Thymus (tissue), 2 donors: ENCODE measurements around the gene MANSC4. TPM values are rescaled to one million over a fixed set of nuclear protein-coding genes. Genes with fewer than 3 reads are reported as not detected.

ENCODE experiments used
- polyA plus RNA-seq: library from polyadenylated mRNA; stranded (reverse); fragments of 200-250 nt; gene quantifications from one replicate; pipeline ENCODE4 v1.2.3, GENCODE V29; 2013
- total RNA-seq: library from RNA; stranded (reverse); fragments of 120-200 nt; gene quantifications from one replicate; pipeline ENCODE4 v1.2.4, GENCODE V29; 2013
- donor health status: healthy.

The MANSC4 gene
- total and polyA plus RNA-seq, 2 donors: 0.11 to 0.14 TPM

Other genes starting within 250 kb of the MANSC4 start
- gene REP15, start 83.8 kb downstream of the MANSC4 start, total RNA-seq: 0.47 TPM
- gene REP15, start 83.8 kb downstream of the MANSC4 start, polyA plus RNA-seq: 0.94 TPM
- 48.2 TPM for gene MRPS35, start 69.4 kb downstream of the MANSC4 start, total RNA-seq
- gene MRPS35, start 69.4 kb downstream of the MANSC4 start, polyA plus RNA-seq: 32.1 TPM
- 9.0 TPM for gene KLHL42, start within 50 bp of the MANSC4 start, total RNA-seq
- 8.8 TPM for gene KLHL42, start within 50 bp of the MANSC4 start, polyA plus RNA-seq
- gene PTHLH, start 192.5 kb upstream of the MANSC4 start, total RNA-seq: 0.57 TPM
- gene PTHLH, start 192.5 kb upstream of the MANSC4 start, polyA plus RNA-seq: 0.30 TPM